Measurements from ENCODE around the gene NOP53. TPM values are rescaled to one million over a fixed set of nuclear protein-coding genes. Genes with fewer than 3 reads are reported as not detected.
"Not testable (repeated sequence)": the region's sequence is repeated elsewhere in the genome, so short reads cannot be mapped to it uniquely, and the experiment has no call there.

The NOP53 gene
- total RNA-seq, 1 donor from 2014 or later, result 380 TPM

- H3K4me3 ChIP-seq (ENCODE audit: low read depth, low read length), result no peak overlapping the region
- H3K36me3 ChIP-seq (ENCODE audit: control insufficient read depth, insufficient read depth, low read length), result peaks cover 1% of the 10 kb centered on the region
- TF ChIP-seq CTCF (IDR thresholded peaks at IDR 0.05; ENCODE audit: insufficient read depth, low read length, poor library complexity, severe bottlenecking), result no peak
- no peak for DNase-seq (ENCODE audit: low read depth)
- H3K27me3 ChIP-seq (ENCODE audit: control insufficient read depth, insufficient read depth, low read length), result no peaks in the 10 kb centered on the region
Measured at GRCh38 chr19:47725759-47726401, 19.5 kb upstream of the NOP53 start.

DNA sequence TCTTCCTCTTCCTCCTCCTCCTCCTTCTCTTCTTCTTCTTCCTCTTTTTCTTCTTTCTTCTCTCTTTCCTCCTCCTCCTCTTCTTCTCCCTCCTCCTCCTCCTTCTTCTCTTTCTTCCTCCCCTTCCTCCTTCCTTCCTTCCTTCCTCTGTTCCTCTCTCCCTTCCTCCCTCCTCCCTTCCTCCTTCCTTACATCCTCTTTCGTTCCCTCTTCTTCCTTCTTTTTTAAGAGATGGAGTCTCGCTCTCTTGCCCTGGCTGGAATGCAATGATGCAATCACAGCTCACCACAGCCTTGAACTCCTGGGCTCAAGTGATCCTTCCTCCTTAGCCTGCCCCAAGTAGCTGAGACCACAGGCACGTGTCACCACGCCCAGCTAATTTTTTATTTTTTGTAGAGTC is 18.9 kb upstream of the NOP53 start:
- no peak for TF ChIP-seq CTCF (IDR thresholded peaks at IDR 0.05; ENCODE audit: insufficient read depth, low read length, poor library complexity, severe bottlenecking)
- Histone ChIP-seq H3K36me3 (ENCODE audit: control insufficient read depth, insufficient read depth, low read length) (peaks cover 1% of the 10 kb centered on the region), H3K27me3 (ENCODE audit: control insufficient read depth, insufficient read depth, low read length) (no peaks in the 10 kb centered on the region), H3K4me3 (ENCODE audit: low read depth, low read length) (no peak overlapping the region)
- no peak for DNase-seq (ENCODE audit: low read depth)

DNA sequence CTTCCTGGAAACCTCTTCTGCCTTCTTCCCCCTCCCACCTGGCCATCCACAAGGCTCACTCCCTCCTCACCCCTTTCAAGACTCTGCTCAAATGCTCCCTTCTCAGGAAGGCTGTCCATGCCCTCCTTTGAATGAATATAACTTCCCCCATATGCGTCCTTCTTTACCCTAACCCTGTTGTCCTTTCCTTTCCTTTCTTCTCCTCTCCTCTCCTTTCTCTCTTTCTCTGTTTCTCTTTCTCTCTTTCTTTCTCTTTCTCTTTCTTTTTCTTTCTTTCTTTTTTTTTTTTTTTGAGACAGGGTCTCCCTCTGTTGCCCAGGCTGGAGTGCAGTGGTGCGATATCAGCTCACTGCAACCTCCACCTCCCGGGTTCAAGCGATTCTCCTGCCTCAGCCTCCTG is 17.1 kb upstream of the NOP53 start:
- not testable (repeated sequence) for H3K4me3 ChIP-seq (ENCODE audit: low read depth, low read length); H3K36me3 ChIP-seq (ENCODE audit: control insufficient read depth, insufficient read depth, low read length); H3K27me3 ChIP-seq (ENCODE audit: control insufficient read depth, insufficient read depth, low read length); DNase-seq (ENCODE audit: low read depth)

DNA sequence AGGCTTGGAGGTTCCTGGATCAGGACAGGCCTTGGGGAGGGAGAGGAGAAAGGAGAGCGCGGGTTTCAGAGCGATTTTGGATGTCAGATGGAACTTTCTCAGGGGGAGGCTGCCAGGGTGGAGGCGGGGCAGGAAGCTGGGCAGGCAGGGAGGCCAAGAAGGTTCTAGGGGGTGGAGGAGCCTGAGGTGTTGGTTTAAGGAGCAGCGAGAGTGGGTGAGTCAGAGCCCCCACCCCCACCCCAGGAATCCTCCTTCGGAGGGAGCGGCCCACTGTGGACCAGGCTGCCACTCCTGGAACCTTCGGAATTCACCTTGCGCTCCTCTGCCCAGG is 15.9 kb upstream of the NOP53 start:
- peak; percentile 79 for DNase-seq (ENCODE audit: low read depth)
- no peak for TF ChIP-seq CTCF (IDR thresholded peaks at IDR 0.05; ENCODE audit: insufficient read depth, low read length, poor library complexity, severe bottlenecking)
- H3K36me3 ChIP-seq (ENCODE audit: control insufficient read depth, insufficient read depth, low read length), result peaks cover under 1% of the 10 kb centered on the region
- H3K4me3 ChIP-seq (ENCODE audit: low read depth, low read length), result no peak overlapping the region
- no peaks in the 10 kb centered on the region for H3K27me3 ChIP-seq (ENCODE audit: control insufficient read depth, insufficient read depth, low read length)

- DNase-seq (ENCODE audit: low read depth), result no peak
- no peak for TF ChIP-seq CTCF (IDR thresholded peaks at IDR 0.05; ENCODE audit: insufficient read depth, low read length, poor library complexity, severe bottlenecking)
- Histone ChIP-seq H3K36me3 (ENCODE audit: control insufficient read depth, insufficient read depth, low read length) (no peaks in the 10 kb centered on the region), H3K27me3 (ENCODE audit: control insufficient read depth, insufficient read depth, low read length) (no peaks in the 10 kb centered on the region), H3K4me3 (ENCODE audit: low read depth, low read length) (peak overlapping the region; percentile 31)
Measured at GRCh38 chr19:47729799-47730520, 15.4 kb upstream of the NOP53 start.

GRCh38 chr19:47730521-47730889 is 14.8 kb upstream of the NOP53 start:
- no peak for TF ChIP-seq CTCF (IDR thresholded peaks at IDR 0.05; ENCODE audit: insufficient read depth, low read length, poor library complexity, severe bottlenecking)
- H3K4me3 ChIP-seq (ENCODE audit: low read depth, low read length), result no peak overlapping the region
- H3K27me3 ChIP-seq (ENCODE audit: control insufficient read depth, insufficient read depth, low read length), result no peaks in the 10 kb centered on the region
- no peaks in the 10 kb centered on the region for H3K36me3 ChIP-seq (ENCODE audit: control insufficient read depth, insufficient read depth, low read length)
- no peak for DNase-seq (ENCODE audit: low read depth)
